ENCODE measurements around the gene NPTN. TPM values are rescaled to one million over a fixed set of nuclear protein-coding genes. Genes with fewer than 3 reads are reported as not detected.

The NPTN gene
- total RNA-seq, 3 donors from 2014 or later, result 82.1 to 107 (median 104) TPM

GRCh38 chr15:73589766-73590165 lies 43.4 kb downstream of the NPTN start:
- no peak for DNase-seq (ENCODE audit: low spot score in 2 of 2)
- Histone ChIP-seq H3K4me1 (no peaks in the 10 kb centered on the region), H3K36me3 (no peaks in the 10 kb centered on the region), H3K4me3 (no peak overlapping the region), H3K27me3 (no peaks in the 10 kb centered on the region), H3K9me3 (no peaks in the 10 kb centered on the region), H3K27ac (no peak overlapping the region)
- intact Hi-C loops (cut with DNase I; ENCODE audit: low total_unique reads), result loop anchor here (1.0 kb wide), 1 partner anchor 19 kb away; no protein-coding TSS in a partner anchor
- TF ChIP-seq POLR2A (IDR thresholded peaks at IDR 0.05) (no peak), POLR2AphosphoS5 (IDR thresholded peaks at IDR 0.05) (no peak), CTCF (IDR thresholded peaks at IDR 0.05) (no peak)

- no peak overlapping the region for H3K4me3 ChIP-seq
- H3K4me1 ChIP-seq, result no peaks in the 10 kb centered on the region
- no peaks in the 10 kb centered on the region for H3K36me3 ChIP-seq
- no peak for DNase-seq (ENCODE audit: low spot score in 2 of 2)
- intact Hi-C loops (cut with DNase I; ENCODE audit: low total_unique reads), result no loop called here
- no peaks in the 10 kb centered on the region for H3K9me3 ChIP-seq
- no peak overlapping the region for H3K27ac ChIP-seq
- no peaks in the 10 kb centered on the region for H3K27me3 ChIP-seq
- no peak for TF ChIP-seq CTCF (IDR thresholded peaks at IDR 0.05)
- no peak for TF ChIP-seq POLR2AphosphoS5 (IDR thresholded peaks at IDR 0.05)
- no peak for TF ChIP-seq POLR2A (IDR thresholded peaks at IDR 0.05)
Measured at GRCh38 chr15:73585871-73586654, 47.1 kb downstream of the NPTN start.

- Histone ChIP-seq H3K27me3 (no peaks in the 10 kb centered on the region), H3K4me3 (no peak overlapping the region), H3K36me3 (no peaks in the 10 kb centered on the region), H3K27ac (no peak overlapping the region), H3K4me1 (no peaks in the 10 kb centered on the region), H3K9me3 (no peaks in the 10 kb centered on the region)
- intact Hi-C loops (cut with DNase I; ENCODE audit: low total_unique reads), result no loop called here
- TF ChIP-seq CTCF (IDR thresholded peaks at IDR 0.05), result no peak
- TF ChIP-seq POLR2AphosphoS5 (IDR thresholded peaks at IDR 0.05), result no peak
- no peak for TF ChIP-seq POLR2A (IDR thresholded peaks at IDR 0.05)
- DNase-seq (ENCODE audit: low spot score in 2 of 2), result no peak
Measured at GRCh38 chr15:73584699-73585420, 48.3 kb downstream of the NPTN start.

- DNase-seq (ENCODE audit: low spot score in 2 of 2), result no peak
- Histone ChIP-seq H3K36me3 (no peaks in the 10 kb centered on the region), H3K27ac (no peak overlapping the region), H3K27me3 (no peaks in the 10 kb centered on the region), H3K4me1 (no peaks in the 10 kb centered on the region), H3K4me3 (no peak overlapping the region), H3K9me3 (no peaks in the 10 kb centered on the region)
- intact Hi-C loops (cut with DNase I; ENCODE audit: low total_unique reads), result no loop called here
- TF ChIP-seq POLR2AphosphoS5 (IDR thresholded peaks at IDR 0.05) (no peak), POLR2A (IDR thresholded peaks at IDR 0.05) (no peak), CTCF (IDR thresholded peaks at IDR 0.05) (no peak)
Measured at GRCh38 chr15:73583544-73583943, 49.6 kb downstream of the NPTN start.

GRCh38 chr15:73582851-73583379 lies 50.3 kb downstream of the NPTN start:
- Histone ChIP-seq H3K9me3 (no peaks in the 10 kb centered on the region), H3K27me3 (no peaks in the 10 kb centered on the region), H3K4me1 (no peaks in the 10 kb centered on the region), H3K4me3 (no peak overlapping the region), H3K27ac (no peak overlapping the region), H3K36me3 (no peaks in the 10 kb centered on the region)
- intact Hi-C loops (cut with DNase I; ENCODE audit: low total_unique reads), result no loop called here
- DNase-seq (ENCODE audit: low spot score in 2 of 2), result no peak
- TF ChIP-seq POLR2AphosphoS5 (IDR thresholded peaks at IDR 0.05) (no peak), POLR2A (IDR thresholded peaks at IDR 0.05) (no peak), CTCF (IDR thresholded peaks at IDR 0.05) (no peak)

Data from breast epithelium (tissue), 4 donors.